ENCODE measurements around the gene ADRB2. TPM values are rescaled to one million over a fixed set of nuclear protein-coding genes. Genes with fewer than 3 reads are reported as not detected.

The ADRB2 gene
- total RNA-seq, 1 donor from 2014 or later, result 5.1 TPM

DNA sequence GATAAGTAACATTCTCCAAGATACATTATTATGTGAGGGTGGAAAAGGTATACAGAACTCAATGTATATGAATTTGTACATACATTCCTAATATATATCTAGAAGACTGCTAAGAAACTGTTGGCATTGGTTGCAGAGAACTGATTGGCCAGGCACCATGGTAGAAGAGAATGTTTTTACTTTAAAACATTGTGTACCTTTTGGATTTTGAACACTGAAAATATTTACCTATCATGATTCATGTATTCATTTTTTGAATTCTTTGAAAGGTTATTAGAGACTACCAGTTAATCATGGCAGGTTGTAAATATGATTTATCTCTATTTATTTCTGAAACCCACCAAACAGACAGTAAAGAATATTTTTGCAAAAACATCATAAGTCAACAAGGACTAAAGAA, 41.2 kb upstream of the ADRB2 start:
- Histone ChIP-seq H3K36me3 (no peaks in the 10 kb centered on the region), H3K27ac (replicated peaks) (no peak overlapping the region), H3K9me3 (replicated peaks) (no peaks in the 10 kb centered on the region), H3K27me3 (ENCODE audit: low read depth) (no peaks in the 10 kb centered on the region), H3K4me3 (no peak overlapping the region), H3K4me1 (no peaks in the 10 kb centered on the region)
- no peak for DNase-seq
- intact Hi-C loops (cut with micrococcal nuclease), result no loop called here
- TF ChIP-seq, protein P1, sequence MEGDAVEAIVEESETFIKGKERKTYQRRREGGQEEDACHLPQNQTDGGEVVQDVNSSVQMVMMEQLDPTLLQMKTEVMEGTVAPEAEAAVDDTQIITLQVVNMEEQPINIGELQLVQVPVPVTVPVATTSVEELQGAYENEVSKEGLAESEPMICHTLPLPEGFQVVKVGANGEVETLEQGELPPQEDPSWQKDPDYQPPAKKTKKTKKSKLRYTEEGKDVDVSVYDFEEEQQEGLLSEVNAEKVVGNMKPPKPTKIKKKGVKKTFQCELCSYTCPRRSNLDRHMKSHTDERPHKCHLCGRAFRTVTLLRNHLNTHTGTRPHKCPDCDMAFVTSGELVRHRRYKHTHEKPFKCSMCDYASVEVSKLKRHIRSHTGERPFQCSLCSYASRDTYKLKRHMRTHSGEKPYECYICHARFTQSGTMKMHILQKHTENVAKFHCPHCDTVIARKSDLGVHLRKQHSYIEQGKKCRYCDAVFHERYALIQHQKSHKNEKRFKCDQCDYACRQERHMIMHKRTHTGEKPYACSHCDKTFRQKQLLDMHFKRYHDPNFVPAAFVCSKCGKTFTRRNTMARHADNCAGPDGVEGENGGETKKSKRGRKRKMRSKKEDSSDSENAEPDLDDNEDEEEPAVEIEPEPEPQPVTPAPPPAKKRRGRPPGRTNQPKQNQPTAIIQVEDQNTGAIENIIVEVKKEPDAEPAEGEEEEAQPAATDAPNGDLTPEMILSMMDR (IDR thresholded peaks at IDR 0.05; ENCODE audit: borderline replicate concordance), result no peak

GRCh38 chr5:148786456-148786855, 40.0 kb upstream of the ADRB2 start:
- TF ChIP-seq, protein P1 (IDR thresholded peaks at IDR 0.05; ENCODE audit: borderline replicate concordance), result no peak
- H3K36me3 ChIP-seq, result no peaks in the 10 kb centered on the region
- H3K4me3 ChIP-seq, result no peak overlapping the region
- intact Hi-C loops (cut with micrococcal nuclease), result no loop called here
- H3K9me3 ChIP-seq (replicated peaks), result no peaks in the 10 kb centered on the region
- no peaks in the 10 kb centered on the region for H3K4me1 ChIP-seq
- H3K27me3 ChIP-seq (ENCODE audit: low read depth), result no peaks in the 10 kb centered on the region
- no peak overlapping the region for H3K27ac ChIP-seq (replicated peaks)
- DNase-seq, result no peak

- no peak for DNase-seq
- no peaks in the 10 kb centered on the region for H3K27me3 ChIP-seq (ENCODE audit: low read depth)
- no peaks in the 10 kb centered on the region for H3K4me1 ChIP-seq
- no peaks in the 10 kb centered on the region for H3K36me3 ChIP-seq
- no peaks in the 10 kb centered on the region for H3K9me3 ChIP-seq (replicated peaks)
- TF ChIP-seq, protein P1 (IDR thresholded peaks at IDR 0.05; ENCODE audit: borderline replicate concordance), result no peak
- H3K4me3 ChIP-seq, result no peak overlapping the region
- no peak overlapping the region for H3K27ac ChIP-seq (replicated peaks)
- intact Hi-C loops (cut with micrococcal nuclease), result no loop called here
Observed at GRCh38 chr5:148788636-148789035, 37.8 kb upstream of the ADRB2 start.

DNA sequence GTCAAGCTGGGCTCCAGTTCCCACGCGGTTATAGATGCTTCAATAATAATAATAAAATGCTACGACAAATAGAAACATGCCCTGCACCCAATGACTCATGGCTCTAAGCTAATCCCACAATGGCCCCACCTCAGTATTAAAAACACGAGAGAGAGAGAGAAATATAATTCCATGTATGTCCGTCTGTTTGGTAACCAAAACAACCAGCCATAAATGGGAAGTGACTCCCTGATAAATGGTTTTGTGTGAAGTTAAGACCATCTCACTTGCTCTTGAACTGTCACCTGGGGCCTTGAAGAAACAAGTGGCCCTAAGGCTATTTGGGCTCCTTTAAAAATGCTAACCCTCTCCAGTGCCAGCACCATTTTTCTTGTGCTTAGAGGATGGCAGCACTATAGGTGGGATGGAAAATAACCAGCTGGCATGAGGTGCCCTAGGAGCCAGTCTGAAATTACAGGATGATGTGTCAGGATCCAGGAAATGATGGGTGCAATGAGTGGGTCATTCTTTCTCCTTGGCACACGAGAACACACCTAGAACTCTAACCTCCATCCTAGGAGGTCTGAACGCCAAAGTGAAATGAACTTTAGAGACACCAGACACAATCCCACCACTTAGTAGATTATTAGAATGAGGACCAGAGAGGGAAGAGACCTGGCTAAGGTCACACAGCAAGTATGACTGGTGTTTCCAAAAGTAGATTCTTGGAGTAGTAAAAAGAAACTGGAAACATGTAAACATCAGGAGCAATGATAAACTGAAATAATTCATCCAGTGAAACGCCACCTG, 35.7 kb upstream of the ADRB2 start:
- Histone ChIP-seq H3K27ac (replicated peaks) (no peak overlapping the region), H3K4me1 (peaks cover 4% of the 10 kb centered on the region), H3K36me3 (no peaks in the 10 kb centered on the region), H3K4me3 (no peak overlapping the region), H3K27me3 (ENCODE audit: low read depth) (no peaks in the 10 kb centered on the region), H3K9me3 (replicated peaks) (no peaks in the 10 kb centered on the region)
- TF ChIP-seq, protein P1 (IDR thresholded peaks at IDR 0.05; ENCODE audit: borderline replicate concordance), result no peak
- intact Hi-C loops (cut with micrococcal nuclease), result no loop called here
- no peak for DNase-seq

GRCh38 chr5:148791334-148791667, 35.1 kb upstream of the ADRB2 start:
- H3K27me3 ChIP-seq (ENCODE audit: low read depth), result no peaks in the 10 kb centered on the region
- no peak for DNase-seq
- H3K4me1 ChIP-seq, result peaks cover 4% of the 10 kb centered on the region
- H3K27ac ChIP-seq (replicated peaks), result no peak overlapping the region
- intact Hi-C loops (cut with micrococcal nuclease), result no loop called here
- no peaks in the 10 kb centered on the region for H3K36me3 ChIP-seq
- TF ChIP-seq, protein P1 (IDR thresholded peaks at IDR 0.05; ENCODE audit: borderline replicate concordance), result no peak
- no peak overlapping the region for H3K4me3 ChIP-seq
- no peaks in the 10 kb centered on the region for H3K9me3 ChIP-seq (replicated peaks)
